ENCODE results near the gene SLAMF9. TPM values are rescaled to one million over a fixed set of nuclear protein-coding genes. Genes with fewer than 3 reads are reported as not detected.
A peak's percentile ranks its signal among the peaks of the same experiment; 100 is the strongest.

SLAMF9 gene
- total RNA-seq, 8 experiments from 2014 or later, result 0.43 TPM; not detected in 7

- WGBS, 10 experiments, result 64 to 93% (median 82%) methylated on average over 2 to 3 of the region's 3 CpGs; no CpG with 5 or more reads in 1 of the 10 experiments
- no peak overlapping the region for H3K27ac ChIP-seq
- in situ Hi-C loops (cut with MboI; ENCODE audit: low pct_unique_long_range_greater_than_20kb in 2 of 9, low sequenced_read_pairs in 9 of 9, unreplicated experiment in 9 of 9), result no loop called here
- H3K4me1 ChIP-seq (replicated peaks in 1 of 2), result peaks cover 0 to 6% of the 10 kb centered on the region in 2 donors
- H3K4me3 ChIP-seq, result no peak overlapping the region
- ATAC-seq (replicated peaks in 6 of 8), result no peak
Observed at GRCh38 chr1:159955456-159955855, 1.4 kb upstream of the SLAMF9 start.

- no peak for ATAC-seq (replicated peaks in 6 of 8)
- in situ Hi-C loops (cut with MboI; ENCODE audit: low pct_unique_long_range_greater_than_20kb in 2 of 9, low sequenced_read_pairs in 9 of 9, unreplicated experiment in 9 of 9), result no loop called here
Observed at GRCh38 chr1:159952932-159953331, 1.1 kb downstream of the SLAMF9 start.

GRCh38 chr1:159951551-159951950 lies 2.5 kb downstream of the SLAMF9 start:
- WGBS, 10 experiments, result 0 to 67% (median 51%) methylated on average over 1 of the region's 1 CpG; no CpG with 5 or more reads in 4 of the 10 experiments
- Histone ChIP-seq H3K4me1 (replicated peaks in 1 of 2) (peaks cover 0 to 6% of the 10 kb centered on the region in 2 donors), H3K27ac (no peak overlapping the region), H3K4me3 (no peak overlapping the region)
- in situ Hi-C loops (cut with MboI; ENCODE audit: low pct_unique_long_range_greater_than_20kb in 2 of 9, low sequenced_read_pairs in 9 of 9, unreplicated experiment in 9 of 9), result no loop called here
- ATAC-seq (replicated peaks in 6 of 8), result no peak

More at GRCh38 chr1:159952932-159953331, 1.1 kb downstream of the SLAMF9 start:
- no peak overlapping the region for H3K4me3 ChIP-seq
- H3K4me1 ChIP-seq (replicated peaks in 1 of 2), result peaks cover 0 to 6% of the 10 kb centered on the region in 2 donors
- no peak overlapping the region for H3K27ac ChIP-seq
- 40 to 100% (median 81%) methylated on average over 1 to 5 of the region's 5 CpGs; no CpG with 5 or more reads in 4 of the 10 experiments for WGBS, 10 experiments

DNA sequence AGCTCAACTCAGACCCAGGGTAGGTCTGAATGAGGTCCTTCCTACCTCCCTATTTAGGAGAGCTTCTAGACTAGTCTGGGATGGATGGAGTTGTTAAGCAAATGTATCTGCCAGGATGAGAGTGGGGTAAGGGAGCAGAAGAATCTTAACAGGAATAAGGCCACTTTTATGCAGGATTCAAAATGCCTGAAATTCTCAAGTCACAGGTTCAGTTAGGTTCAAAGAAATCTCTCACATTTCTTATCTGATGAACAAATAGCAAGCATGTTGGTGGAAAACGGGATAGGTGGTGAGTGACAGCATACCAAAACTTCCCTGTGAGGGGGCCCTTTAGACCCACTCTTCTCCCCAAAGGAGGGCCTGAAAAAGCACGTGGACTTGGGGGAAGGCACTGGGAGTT lies 3.0 kb downstream of the SLAMF9 start:
- ATAC-seq (replicated peaks in 6 of 8), result no peak
- Histone ChIP-seq H3K27ac (no peak overlapping the region), H3K4me1 (replicated peaks in 1 of 2) (peaks cover 0 to 9% of the 10 kb centered on the region in 2 donors), H3K4me3 (no peak overlapping the region)
- 0 to 54% (median 36%) methylated on average over 1 to 2 of the region's 2 CpGs; no CpG with 5 or more reads in 3 of the 10 experiments for WGBS, 10 experiments
- in situ Hi-C loops (cut with MboI; ENCODE audit: low pct_unique_long_range_greater_than_20kb in 2 of 9, low sequenced_read_pairs in 9 of 9, unreplicated experiment in 9 of 9), result no loop called here

DNA sequence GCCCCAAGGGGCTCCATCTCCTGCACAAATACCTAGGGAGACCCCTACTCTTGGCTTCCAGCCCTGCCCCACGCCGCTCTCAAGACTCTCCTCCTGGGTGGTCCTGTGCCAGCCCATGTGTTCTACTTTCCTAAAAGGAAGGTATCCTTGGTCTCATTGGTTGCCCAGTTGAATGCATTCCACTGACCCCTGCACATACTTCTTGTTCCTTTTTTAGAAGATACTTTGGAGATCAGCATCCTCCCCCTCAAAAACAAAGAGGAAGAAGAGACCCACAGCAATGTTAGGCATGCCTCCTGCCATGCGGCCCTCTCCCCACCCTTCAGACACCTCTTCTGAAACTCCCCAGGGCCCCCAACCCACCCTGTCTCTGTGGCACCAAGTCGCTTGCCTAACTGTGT lies 4.1 kb downstream of the SLAMF9 start:
- ATAC-seq (replicated peaks in 6 of 8), result no peak
- 72 to 94% (median 90%) methylated on average over 2 to 3 of the region's 4 CpGs; no CpG with 5 or more reads in 7 of the 10 experiments for WGBS, 10 experiments

DNA sequence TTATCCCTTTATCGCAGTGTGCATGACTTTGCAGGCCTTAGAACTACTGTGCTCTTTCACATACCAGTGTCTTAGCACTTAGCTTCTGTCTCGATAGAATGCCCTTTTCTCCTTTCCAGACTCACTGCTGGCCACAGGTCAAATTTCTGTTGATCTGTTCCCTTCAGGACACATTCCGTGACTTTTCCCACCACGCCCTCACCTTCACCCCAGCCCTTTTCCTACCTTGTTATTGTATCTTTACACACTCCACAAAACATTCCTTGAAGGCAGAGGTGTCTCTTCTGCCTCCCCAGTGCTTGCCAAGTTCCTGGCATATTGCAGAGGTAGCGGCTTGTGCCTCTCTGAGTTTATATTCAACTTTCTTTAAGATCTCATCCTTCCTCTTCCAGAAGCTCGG lies 4.9 kb downstream of the SLAMF9 start:
- WGBS, 10 experiments, result 78 to 100% (median 86%) methylated on average over 1 to 6 of the region's 6 CpGs
- ATAC-seq (replicated peaks in 6 of 8), result no peak
- no peak overlapping the region for H3K27ac ChIP-seq
- H3K4me1 ChIP-seq (replicated peaks in 1 of 2), result peaks cover 7 to 14% of the 10 kb centered on the region in 2 donors
- in situ Hi-C loops (cut with MboI; ENCODE audit: low pct_unique_long_range_greater_than_20kb in 2 of 9, low sequenced_read_pairs in 9 of 9, unreplicated experiment in 9 of 9), result loop anchor here in 3 of 9 experiments (25.0 kb wide), 3 partner anchors 138 to 288 kb away; partner anchors contain the start of genes IGSF8 (in 2 of the 3), KCNJ9 (in 2 of the 3) and DUSP23 (in 1 of the 3)
- no peak overlapping the region for H3K4me3 ChIP-seq

More for the DNA sequence above, 4.1 kb downstream of the SLAMF9 start:
- in situ Hi-C loops (cut with MboI; ENCODE audit: low pct_unique_long_range_greater_than_20kb in 2 of 9, low sequenced_read_pairs in 9 of 9, unreplicated experiment in 9 of 9), result loop anchor here in 3 of 9 experiments (25.0 kb wide), 3 partner anchors 137 to 287 kb away; partner anchors contain the start of genes IGSF8 (in 2 of the 3), KCNJ9 (in 2 of the 3) and DUSP23 (in 1 of the 3)
- peaks cover 0 to 11% of the 10 kb centered on the region in 2 donors for H3K4me1 ChIP-seq (replicated peaks in 1 of 2)
- H3K4me3 ChIP-seq, result no peak overlapping the region
- no peak overlapping the region for H3K27ac ChIP-seq

- no peak overlapping the region for H3K27ac ChIP-seq
- WGBS, 10 experiments, result 13 to 100% (median 67%) methylated on average over 1 of the region's 1 CpG; no CpG with 5 or more reads in 2 of the 10 experiments
- in situ Hi-C loops (cut with MboI; ENCODE audit: low pct_unique_long_range_greater_than_20kb in 2 of 9, low sequenced_read_pairs in 9 of 9, unreplicated experiment in 9 of 9), result loop anchor here in 3 of 9 experiments (25.0 kb wide), 3 partner anchors 139 to 289 kb away; partner anchors contain the start of genes IGSF8 (in 2 of the 3), KCNJ9 (in 2 of the 3) and DUSP23 (in 1 of the 3)
Observed at GRCh38 chr1:159947942-159948341, 6.1 kb downstream of the SLAMF9 start.

GRCh38 chr1:159946242-159947187 lies 7.5 kb downstream of the SLAMF9 start:
- H3K27ac ChIP-seq, result no peak overlapping the region
- peak overlapping the region in 2 of 5 donors; percentile 55 to 59 for H3K4me3 ChIP-seq
- no peak for ATAC-seq (replicated peaks in 6 of 8)
- peaks cover 33 to 36% of the 10 kb centered on the region in 2 donors for H3K4me1 ChIP-seq (replicated peaks in 1 of 2)
- WGBS, 10 experiments, result 20 to 100% (median 80%) methylated on average over 1 to 8 of the region's 9 CpGs
- in situ Hi-C loops (cut with MboI; ENCODE audit: low pct_unique_long_range_greater_than_20kb in 2 of 9, low sequenced_read_pairs in 9 of 9, unreplicated experiment in 9 of 9), result loop anchor here in 3 of 9 experiments (25.0 kb wide), 3 partner anchors 141 to 291 kb away; partner anchors contain the start of genes IGSF8 (in 2 of the 3), KCNJ9 (in 2 of the 3) and DUSP23 (in 1 of the 3)

More at GRCh38 chr1:159947942-159948341, 6.1 kb downstream of the SLAMF9 start:
- Histone ChIP-seq H3K4me1 (replicated peaks in 1 of 2) (peaks cover 19 to 21% of the 10 kb centered on the region in 2 donors), H3K4me3 (no peak overlapping the region)
- no peak for ATAC-seq (replicated peaks in 6 of 8)

DNA sequence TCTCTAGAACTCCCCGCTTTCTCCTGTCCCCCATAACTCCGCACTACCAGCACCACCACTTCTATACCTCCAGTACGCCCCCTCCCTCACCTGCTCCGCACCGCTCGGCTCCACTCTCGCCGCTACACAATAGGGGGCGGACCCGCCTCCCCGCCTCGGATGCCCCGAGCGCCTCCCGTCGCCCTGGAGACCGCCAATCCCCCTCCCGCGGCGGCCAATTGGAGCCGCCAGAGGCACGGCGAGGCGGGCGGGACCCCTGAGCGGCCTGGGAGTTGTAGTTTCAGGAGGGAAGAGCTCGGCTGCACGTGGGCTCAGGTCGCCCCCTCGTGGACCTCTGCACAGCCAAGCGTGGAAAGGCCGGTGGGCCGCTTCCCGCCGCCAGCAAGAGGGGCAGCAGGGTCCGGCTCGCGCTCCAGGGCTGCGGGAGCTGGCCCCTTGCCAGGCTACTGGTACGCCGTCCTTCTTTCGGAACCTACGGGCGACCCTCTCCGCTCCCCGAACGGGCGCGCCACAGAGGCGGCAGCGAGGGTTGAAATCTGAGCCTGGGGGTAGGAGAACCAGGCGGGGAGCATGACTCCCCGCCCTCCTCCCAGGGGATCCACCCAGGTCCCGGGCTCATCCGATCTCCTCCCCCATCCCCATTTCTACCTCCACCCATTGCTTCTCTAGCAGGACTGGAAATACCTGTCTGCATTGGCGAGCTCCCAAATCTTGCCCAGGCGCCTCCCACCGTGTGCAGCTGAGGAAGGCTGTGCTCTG lies 8.4 kb downstream of the SLAMF9 start, which contains the start of gene IGSF9:
Gene IGSF9 (minus strand): TSS at position 131 of the 759 bp plus-strand sequence. CDS start 2,159 bp downstream, outside the sequence.
- peak; percentile 90 to 98 (median 92) for ATAC-seq (replicated peaks in 6 of 8)
- WGBS, 10 experiments, result 0 to 21% (median 5%) methylated on average over 5 to 9 of the region's 58 CpGs; no CpG with 5 or more reads in 6 of the 10 experiments
- no peak within 1 kb of the TSS for H3K27ac ChIP-seq
- in situ Hi-C loops (cut with MboI; ENCODE audit: low pct_unique_long_range_greater_than_20kb in 2 of 9, low sequenced_read_pairs in 9 of 9, unreplicated experiment in 9 of 9), result loop anchor here in 3 of 9 experiments (25.0 kb wide), 3 partner anchors 142 to 292 kb away; partner anchors contain the start of genes IGSF8 (in 2 of the 3), KCNJ9 (in 2 of the 3) and DUSP23 (in 1 of the 3)
- H3K4me1 ChIP-seq (replicated peaks in 1 of 2), result peaks cover 41 to 44% of the 10 kb centered on the region in 2 donors
- peak within 1 kb of the TSS; percentile 43 to 59 (median 52) for H3K4me3 ChIP-seq

DNA sequence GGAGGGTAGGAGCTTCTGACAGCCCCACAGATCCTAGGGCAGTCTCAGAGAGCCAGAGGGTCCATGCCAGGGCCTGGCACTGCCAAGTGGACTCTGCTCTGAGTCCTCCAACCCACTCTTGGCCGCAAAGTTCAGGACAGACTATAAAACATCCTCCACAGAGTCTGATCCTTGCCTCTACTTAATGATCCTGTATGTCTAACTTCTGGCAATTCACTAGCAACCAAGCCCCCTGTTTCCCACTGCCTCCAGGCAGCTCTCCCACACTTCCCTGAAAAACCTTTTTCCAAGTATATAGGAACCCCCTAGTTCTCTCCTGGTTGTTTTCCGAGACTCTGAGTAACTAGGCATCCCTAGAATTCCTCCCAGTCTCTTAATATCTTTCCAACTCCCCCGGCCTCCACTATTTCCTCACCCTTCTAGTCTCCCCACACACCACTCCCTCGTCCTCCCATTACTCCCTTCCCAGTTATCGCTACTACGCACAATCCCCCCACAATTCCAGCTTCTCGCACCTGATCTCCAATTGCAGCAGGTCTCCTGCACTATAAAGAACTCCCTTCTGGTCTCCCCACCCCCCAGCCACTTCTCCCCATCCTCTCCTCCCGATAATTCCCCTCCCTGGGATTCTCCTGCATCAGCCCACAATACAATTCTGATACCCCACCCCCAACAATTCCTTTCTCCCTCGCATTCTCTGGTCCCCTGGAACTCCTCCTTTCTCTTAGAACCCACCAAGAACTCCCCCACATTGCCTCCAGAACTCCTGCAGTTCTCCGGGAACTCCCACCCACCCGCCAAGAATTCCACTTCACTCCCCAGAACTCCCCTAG lies 9.2 kb downstream of the SLAMF9 start:
- Histone ChIP-seq H3K27ac (no peak overlapping the region), H3K4me3 (peak overlapping the region; percentile 43 to 59 (median 52)), H3K4me1 (replicated peaks in 1 of 2) (peaks cover 45 to 48% of the 10 kb centered on the region in 2 donors)
- no peak for ATAC-seq (replicated peaks in 6 of 8)
- in situ Hi-C loops (cut with MboI; ENCODE audit: low pct_unique_long_range_greater_than_20kb in 2 of 9, low sequenced_read_pairs in 9 of 9, unreplicated experiment in 9 of 9), result loop anchor here in 3 of 9 experiments (25.0 kb wide), 3 partner anchors 142 to 292 kb away; partner anchors contain the start of genes IGSF8 (in 2 of the 3), KCNJ9 (in 2 of the 3) and DUSP23 (in 1 of the 3)
- WGBS, 10 experiments, result 0 to 55% (median 25%) methylated on average over 1 to 11 of the region's 11 CpGs; no CpG with 5 or more reads in 3 of the 10 experiments

Measured in motor neuron (in vitro differentiated cells).